ENCODE measurements around the gene MYO18A.

- TF ChIP-seq CTCF (IDR thresholded peaks at IDR 0.05; ENCODE audit: poor library complexity): no peak
- no peak for TF ChIP-seq EZH2 (IDR thresholded peaks at IDR 0.05; ENCODE audit: borderline replicate concordance)
- TF ChIP-seq EZH2phosphoT487 (IDR thresholded peaks at IDR 0.05; ENCODE audit: low read depth, severe bottlenecking, unreplicated experiment): no peak
These were observed 125.4 kb downstream of the MYO18A start for GRCh38 chr17:29054835-29055234.
